CD4-positive, CD25-positive, alpha-beta regulatory T cell (primary cell): ENCODE data around the gene CACNA2D3. TPM values are rescaled to one million over a fixed set of nuclear protein-coding genes. Genes with fewer than 3 reads are reported as not detected.
"Not testable (repeated sequence)": the region's sequence is repeated elsewhere in the genome, so short reads cannot be mapped to it uniquely, and the experiment has no call there.

Experiments used
- ATAC-seq, 2 donors: fragments of 150-1000 bp; cut with Tn5 transposase; one replicate each; pipeline ENCODE4 v1.10.0; 2021; ENCODE audit warnings: low read depth in 2 of 2, moderate number of reproducible peaks in 2 of 2, moderate library complexity in 1 of 2
- DNase-seq, 3 donors: peaks; one replicate each; pipeline versions ENCODE4 v3.0.0 to v3.0.0-alpha.2; 2012 to 2022; ENCODE audit warnings: mixed read lengths in 1 of 3
- H3K27ac ChIP-seq: one replicate; pipeline ENCODE4 v1.7.0; 2013; ENCODE audit warnings: mild to moderate bottlenecking, low read length; ENCODE audit not compliant: insufficient read depth, poor library complexity, severe bottlenecking
- H3K27me3 ChIP-seq: one replicate; pipeline ENCODE4 v1.7.0; 2013; ENCODE audit warnings: low read length; ENCODE audit not compliant: control insufficient read depth, insufficient read depth
- H3K36me3 ChIP-seq: one replicate; pipeline ENCODE4 v1.7.0; 2013; ENCODE audit warnings: mild to moderate bottlenecking, low read length, moderate library complexity; ENCODE audit not compliant: control insufficient read depth, insufficient read depth
- H3K4me1 ChIP-seq: 2 replicates; pipeline ENCODE4 v1.7.0; 2013; ENCODE audit warnings: mild to moderate bottlenecking, low read length; ENCODE audit not compliant: insufficient read depth, control insufficient read depth, poor library complexity, severe bottlenecking
- H3K4me3 ChIP-seq: one replicate; pipeline ENCODE4 v1.7.0; 2013; ENCODE audit warnings: low read depth, mild to moderate bottlenecking, low read length, moderate library complexity
- H3K9me3 ChIP-seq, 2 experiments: 1 replicate in 1 of 2; 2 replicates in 1 of 2; pipeline ENCODE4 v1.7.0; 2013; ENCODE audit warnings: low read length in 2 of 2, mild to moderate bottlenecking in 1 of 2, moderate library complexity in 1 of 2; ENCODE audit not compliant: control insufficient read depth in 2 of 2
- H3K27ac Mint-ChIP-seq, 3 donors: one replicate each; pipeline ENCODE4 v1.8.0; 2020 to 2022; ENCODE audit warnings: mild to moderate bottlenecking in 3 of 3, mixed read lengths in 3 of 3, moderate library complexity in 2 of 3
- H3K27me3 Mint-ChIP-seq: one replicate; pipeline ENCODE4 v1.8.0; 2022; ENCODE audit warnings: mild to moderate bottlenecking, mixed read lengths
- H3K36me3 Mint-ChIP-seq: one replicate; pipeline ENCODE4 v1.8.0; 2020; ENCODE audit warnings: mixed read lengths
- H3K4me1 Mint-ChIP-seq, 4 donors: one replicate each; pipeline ENCODE4 v1.8.0; 2020 to 2022; ENCODE audit warnings: mixed read lengths in 4 of 4, mild to moderate bottlenecking in 1 of 4
- H3K4me3 Mint-ChIP-seq, 4 donors: one replicate each; pipeline ENCODE4 v1.8.0; 2020 to 2022; ENCODE audit warnings: mild to moderate bottlenecking in 4 of 4, mixed read lengths in 4 of 4, moderate library complexity in 3 of 4
- H3K9me3 Mint-ChIP-seq, 7 donors: one replicate each; pipeline ENCODE4 v1.8.0; 2020 to 2022; ENCODE audit warnings: mixed read lengths in 7 of 7, mild to moderate bottlenecking in 3 of 7, moderate library complexity in 2 of 7
- polyA plus RNA-seq, 4 donors: library from polyadenylated mRNA; unstranded; fragments of 300-500 nt; fragmentation: Illumina TruSeq; gene quantifications; one replicate each; pipeline ENCODE4 v1.2.3, GENCODE V29; 2021
- total RNA-seq: library from RNA; stranded (reverse); gene quantifications from one replicate; pipeline ENCODE4 v1.2.3, GENCODE V29; 2022

CACNA2D3 gene
- total and polyA plus RNA-seq, 5 donors from 2014 or later: not detected

GRCh38 chr3:55111906-55112305, 989.6 kb downstream of the CACNA2D3 start:
- not testable (repeated sequence) for H3K27ac Mint-ChIP-seq, H3K27me3 ChIP-seq

GRCh38 chr3:55118451-55118850, 996.1 kb downstream of the CACNA2D3 start:
- Mint-ChIP-seq H3K9me3 (peaks cover 0 to 6% (median 3%) of the 10 kb centered on the region in 7 donors), H3K27me3 (no peaks in the 10 kb centered on the region), H3K27ac (no peak overlapping the region), H3K36me3 (no peaks in the 10 kb centered on the region), H3K4me1 (no peaks in the 10 kb centered on the region), H3K4me3 (no peak overlapping the region)
- DNase-seq (no peak), ATAC-seq (no peak)
- Histone ChIP-seq H3K4me1 (no peaks in the 10 kb centered on the region), H3K4me3 (no peak overlapping the region), H3K27me3 (no peaks in the 10 kb centered on the region), H3K9me3 (no peaks in the 10 kb centered on the region), H3K36me3 (no peaks in the 10 kb centered on the region), H3K27ac (no peak overlapping the region)

More at GRCh38 chr3:55111906-55112305, 989.6 kb downstream of the CACNA2D3 start:
- ATAC-seq, H3K4me1 Mint-ChIP-seq, H3K9me3 Mint-ChIP-seq, H3K9me3 ChIP-seq, H3K36me3 Mint-ChIP-seq, H3K4me3 ChIP-seq, H3K36me3 ChIP-seq, H3K4me3 Mint-ChIP-seq, DNase-seq, H3K4me1 ChIP-seq, H3K27me3 Mint-ChIP-seq, H3K27ac ChIP-seq: not testable (repeated sequence)

GRCh38 chr3:55119268-55119667, 996.9 kb downstream of the CACNA2D3 start:
- Histone ChIP-seq H3K9me3 (no peaks in the 10 kb centered on the region), H3K4me1 (no peaks in the 10 kb centered on the region), H3K36me3 (no peaks in the 10 kb centered on the region), H3K27me3 (no peaks in the 10 kb centered on the region), H3K4me3 (no peak overlapping the region), H3K27ac (no peak overlapping the region)
- Mint-ChIP-seq H3K36me3 (no peaks in the 10 kb centered on the region), H3K9me3 (peaks cover 0 to 6% (median 2%) of the 10 kb centered on the region in 7 donors), H3K4me1 (no peaks in the 10 kb centered on the region), H3K27ac (no peak overlapping the region), H3K27me3 (no peaks in the 10 kb centered on the region), H3K4me3 (no peak overlapping the region)
- no peak for DNase-seq
- ATAC-seq: no peak

- no peak for ATAC-seq
- Mint-ChIP-seq H3K4me3 (no peak overlapping the region), H3K36me3 (no peaks in the 10 kb centered on the region), H3K27ac (no peak overlapping the region), H3K27me3 (no peaks in the 10 kb centered on the region), H3K4me1 (no peaks in the 10 kb centered on the region), H3K9me3 (peaks cover 0 to 8% (median 3%) of the 10 kb centered on the region in 7 donors)
- Histone ChIP-seq H3K4me1 (no peaks in the 10 kb centered on the region), H3K27ac (no peak overlapping the region), H3K4me3 (no peak overlapping the region), H3K27me3 (no peaks in the 10 kb centered on the region), H3K9me3 (no peaks in the 10 kb centered on the region), H3K36me3 (no peaks in the 10 kb centered on the region)
- DNase-seq: no peak
Measured at GRCh38 chr3:55122312-55122711, 1000.0 kb downstream of the CACNA2D3 start.

Other genes starting within 250 kb of the CACNA2D3 start
- 35.8 TPM for gene ACTR8, start 240.4 kb upstream of the CACNA2D3 start, total RNA-seq
- gene ACTR8, start 240.4 kb upstream of the CACNA2D3 start, polyA plus RNA-seq: 10 to 100 TPM; 18.5 to 24.9 (median 19.5) TPM
- gene SELENOK, start 230.7 kb upstream of the CACNA2D3 start, total RNA-seq: 127 TPM
- 100 to 1,000 TPM; 129 to 158 (median 148) TPM for gene SELENOK, start 230.7 kb upstream of the CACNA2D3 start, polyA plus RNA-seq